PFSK-1 (cell line): Measurements from ENCODE around the gene TMEM30A.

Experiments used
- FOXP2 ChIP-seq: optimal IDR thresholded peaks from 2 replicates; pipeline ENCODE3; 2011; ENCODE audit warnings: borderline replicate concordance, control low read depth, inconsistent platforms; ENCODE audit not compliant: insufficient read depth; ENCODE audit errors: extremely low read length, extremely low read depth
- POLR2AphosphoS5 ChIP-seq: IDR thresholded peaks from 2 replicates; pipeline ENCODE4 v1.6.1; 2012; ENCODE audit warnings: low read depth, mild to moderate bottlenecking, control low read depth, low read length, moderate library complexity
- SIN3A ChIP-seq: IDR thresholded peaks from 2 replicates; pipeline ENCODE4 v1.6.1; 2012; ENCODE audit warnings: mild to moderate bottlenecking, low read length, moderate library complexity, borderline replicate concordance; ENCODE audit not compliant: insufficient read depth
- TAF1 ChIP-seq: IDR thresholded peaks from 2 replicates; pipeline ENCODE4 v1.6.1; 2012; ENCODE audit warnings: low read length, control low read depth, borderline replicate concordance; ENCODE audit not compliant: insufficient read depth
- TF ChIP-seq, protein P1 (sequence below), 2 experiments: IDR thresholded peaks; 2 replicates each; pipeline versions ENCODE4 v1.6.1 to v1.8.0; 2011 to 2012; ENCODE audit warnings: low read depth in 2 of 2, low read length in 2 of 2, control low read depth in 1 of 2, inconsistent platforms in 1 of 2, mild to moderate bottlenecking in 1 of 2, moderate library complexity in 1 of 2; ENCODE audit not compliant: insufficient read depth in 1 of 2

Gene TMEM30A

DNA sequence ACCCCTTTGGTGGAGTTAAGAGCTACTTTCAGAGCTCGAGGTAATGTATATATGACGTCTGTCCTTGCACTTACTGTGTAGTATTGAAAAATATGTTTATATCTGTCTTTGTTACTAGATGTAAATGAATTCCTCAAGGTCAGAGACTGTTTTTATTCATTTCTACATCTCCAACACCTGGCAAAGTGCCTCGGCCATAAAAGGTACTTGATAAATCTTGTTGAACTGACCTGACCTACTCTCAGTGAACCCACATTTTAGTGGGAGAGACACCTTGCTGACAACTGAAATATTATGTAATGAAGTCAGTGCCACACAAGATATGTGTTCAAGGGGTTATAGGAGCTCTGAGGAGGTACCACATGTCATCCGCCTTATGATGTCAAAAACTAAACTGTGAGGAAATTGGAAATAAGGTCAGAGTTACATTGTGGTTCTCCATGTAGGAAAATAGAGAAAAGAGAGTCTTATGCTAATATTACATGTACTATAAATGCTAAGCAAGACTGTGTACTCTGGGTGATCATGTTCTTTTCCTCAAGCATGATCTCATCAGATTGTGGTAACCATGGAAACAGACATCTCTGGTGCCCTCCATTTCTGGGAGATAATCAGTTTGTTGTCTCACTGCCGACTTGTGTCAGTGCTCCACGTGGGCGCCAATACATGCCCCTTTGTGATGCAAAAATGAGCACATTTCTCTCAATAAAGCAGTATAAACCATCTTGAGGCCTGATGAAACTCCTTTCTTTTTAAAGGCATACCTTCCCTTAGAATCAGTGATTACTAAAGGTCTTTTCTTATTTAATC lies 5.7 kb upstream of the TMEM30A start:
- TF ChIP-seq SIN3A, result no peak
- no peak for TF ChIP-seq TAF1
- TF ChIP-seq, protein P1, sequence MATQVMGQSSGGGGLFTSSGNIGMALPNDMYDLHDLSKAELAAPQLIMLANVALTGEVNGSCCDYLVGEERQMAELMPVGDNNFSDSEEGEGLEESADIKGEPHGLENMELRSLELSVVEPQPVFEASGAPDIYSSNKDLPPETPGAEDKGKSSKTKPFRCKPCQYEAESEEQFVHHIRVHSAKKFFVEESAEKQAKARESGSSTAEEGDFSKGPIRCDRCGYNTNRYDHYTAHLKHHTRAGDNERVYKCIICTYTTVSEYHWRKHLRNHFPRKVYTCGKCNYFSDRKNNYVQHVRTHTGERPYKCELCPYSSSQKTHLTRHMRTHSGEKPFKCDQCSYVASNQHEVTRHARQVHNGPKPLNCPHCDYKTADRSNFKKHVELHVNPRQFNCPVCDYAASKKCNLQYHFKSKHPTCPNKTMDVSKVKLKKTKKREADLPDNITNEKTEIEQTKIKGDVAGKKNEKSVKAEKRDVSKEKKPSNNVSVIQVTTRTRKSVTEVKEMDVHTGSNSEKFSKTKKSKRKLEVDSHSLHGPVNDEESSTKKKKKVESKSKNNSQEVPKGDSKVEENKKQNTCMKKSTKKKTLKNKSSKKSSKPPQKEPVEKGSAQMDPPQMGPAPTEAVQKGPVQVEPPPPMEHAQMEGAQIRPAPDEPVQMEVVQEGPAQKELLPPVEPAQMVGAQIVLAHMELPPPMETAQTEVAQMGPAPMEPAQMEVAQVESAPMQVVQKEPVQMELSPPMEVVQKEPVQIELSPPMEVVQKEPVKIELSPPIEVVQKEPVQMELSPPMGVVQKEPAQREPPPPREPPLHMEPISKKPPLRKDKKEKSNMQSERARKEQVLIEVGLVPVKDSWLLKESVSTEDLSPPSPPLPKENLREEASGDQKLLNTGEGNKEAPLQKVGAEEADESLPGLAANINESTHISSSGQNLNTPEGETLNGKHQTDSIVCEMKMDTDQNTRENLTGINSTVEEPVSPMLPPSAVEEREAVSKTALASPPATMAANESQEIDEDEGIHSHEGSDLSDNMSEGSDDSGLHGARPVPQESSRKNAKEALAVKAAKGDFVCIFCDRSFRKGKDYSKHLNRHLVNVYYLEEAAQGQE (IDR thresholded peaks at IDR 0.05; ENCODE audit: insufficient read depth in 1 of 2, low read depth in 2 of 2, low read length in 2 of 2), result no peak
- TF ChIP-seq FOXP2, result no peak
- TF ChIP-seq POLR2AphosphoS5, result no peak

DNA sequence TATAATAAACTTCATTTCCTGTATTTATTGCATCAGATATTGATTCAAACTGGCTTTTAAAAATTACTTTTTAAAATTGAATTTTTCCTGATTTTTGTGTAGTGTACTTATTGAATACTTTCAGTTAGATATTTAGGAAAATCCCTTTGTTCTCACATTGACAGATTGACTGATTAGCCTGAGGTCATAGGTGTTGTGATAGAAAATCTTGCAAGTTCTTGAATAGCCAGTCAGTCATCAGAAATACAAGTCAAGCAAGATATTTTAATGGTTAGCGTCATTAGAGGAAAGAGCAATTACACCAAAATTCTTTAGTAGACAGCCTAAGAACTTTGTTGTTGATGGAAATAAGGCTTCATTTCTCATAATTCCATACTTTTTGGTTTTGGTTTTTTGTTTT lies 3.4 kb upstream of the TMEM30A start:
- TF ChIP-seq FOXP2, result no peak
- no peak for TF ChIP-seq TAF1
- TF ChIP-seq, protein P1 (IDR thresholded peaks at IDR 0.05; ENCODE audit: insufficient read depth in 1 of 2, low read depth in 2 of 2, low read length in 2 of 2), result no peak
- TF ChIP-seq SIN3A, result no peak
- TF ChIP-seq POLR2AphosphoS5, result no peak

DNA sequence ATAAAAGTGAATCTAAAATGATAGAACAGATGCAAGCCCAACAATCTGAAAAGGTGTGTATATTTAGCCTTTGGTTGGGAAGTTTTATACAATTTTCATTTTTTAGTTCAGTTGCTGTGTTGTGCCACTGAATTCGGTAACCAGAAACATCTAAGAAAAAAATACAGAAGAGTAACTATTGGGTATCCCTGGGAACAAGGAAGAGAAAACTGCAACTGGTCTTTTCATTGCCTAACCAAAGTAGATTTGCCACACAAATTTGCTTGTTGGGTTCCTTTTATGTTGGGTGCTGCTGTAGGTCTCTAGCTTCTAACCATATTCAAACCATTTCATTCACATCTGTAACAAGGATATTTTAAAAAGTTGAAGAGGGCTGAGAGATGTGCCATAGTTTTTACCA lies 2.8 kb upstream of the TMEM30A start:
- TF ChIP-seq, protein P1 (IDR thresholded peaks at IDR 0.05; ENCODE audit: insufficient read depth in 1 of 2, low read depth in 2 of 2, low read length in 2 of 2), result no peak
- no peak for TF ChIP-seq TAF1
- TF ChIP-seq FOXP2, result no peak
- TF ChIP-seq POLR2AphosphoS5, result no peak
- TF ChIP-seq SIN3A, result no peak

DNA sequence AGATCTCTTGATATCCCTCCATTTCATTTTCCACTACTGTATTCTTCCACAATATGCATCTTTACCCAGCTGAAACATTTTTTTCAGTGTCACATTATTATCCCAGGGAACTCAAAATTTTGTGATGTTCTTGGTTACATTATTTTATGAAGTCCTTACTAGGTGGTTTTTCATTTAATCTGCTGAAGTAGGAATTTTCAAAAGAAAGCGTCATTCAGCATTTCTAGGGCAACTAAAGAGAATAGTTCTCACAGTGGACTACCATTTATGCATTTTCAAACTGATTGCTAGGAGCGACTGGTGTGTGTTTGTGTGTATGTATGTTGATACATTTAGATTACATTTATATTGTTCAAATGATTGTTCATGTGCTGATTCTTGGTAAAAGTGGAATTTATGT lies 2.4 kb upstream of the TMEM30A start:
- TF ChIP-seq FOXP2, result no peak
- TF ChIP-seq TAF1, result no peak
- TF ChIP-seq, protein P1 (IDR thresholded peaks at IDR 0.05; ENCODE audit: insufficient read depth in 1 of 2, low read depth in 2 of 2, low read length in 2 of 2), result no peak
- TF ChIP-seq POLR2AphosphoS5, result no peak
- no peak for TF ChIP-seq SIN3A

DNA sequence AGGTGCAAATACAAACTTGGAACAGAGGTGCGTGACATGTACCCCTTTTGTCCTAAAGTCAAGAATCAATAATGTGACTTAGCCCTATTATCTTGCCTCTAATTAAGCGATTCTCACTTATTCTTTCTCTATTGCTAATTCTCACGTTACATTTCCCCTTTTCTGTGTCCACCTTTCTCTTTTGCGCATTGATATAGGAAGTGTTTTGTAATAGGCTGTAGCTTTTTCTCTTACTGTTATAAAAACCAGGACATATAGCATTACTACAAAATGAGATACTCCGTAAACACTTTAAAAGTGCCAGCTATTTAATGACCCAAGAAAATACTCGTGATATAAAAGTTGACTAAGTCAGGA lies 669 bp upstream of the TMEM30A start:
- TF ChIP-seq TAF1 (no peak), FOXP2 (no peak), SIN3A (no peak), POLR2AphosphoS5 (no peak)
- TF ChIP-seq, protein P1 (IDR thresholded peaks at IDR 0.05; ENCODE audit: insufficient read depth in 1 of 2, low read depth in 2 of 2, low read length in 2 of 2), result no peak
